Measurements from ENCODE around the gene GALNT4. TPM values are rescaled to one million over a fixed set of nuclear protein-coding genes. Genes with fewer than 3 reads are reported as not detected.

Gene GALNT4
- total and polyA plus RNA-seq, 2 of the 13 experiments (the other 11 are each of a cell fraction or from before 2014, with no cell fraction given) = 4.9 to 6.8 TPM

GRCh38 chr12:89544022-89544421 lies 19.4 kb upstream of the GALNT4 start:
- in situ Hi-C loops (cut with HindIII; ENCODE audit: extremely low pct_ligation_motif_present, low pct_unique_long_range_greater_than_20kb) (loop anchor here (5.0 to 25.0 kb wide), 3 partner anchors 161 to 558 kb away; partner anchors contain the start of gene ATP2B1), intact Hi-C loops (cut with micrococcal nuclease; ENCODE audit: unreplicated experiment) (loop anchor here (5.0 kb wide), 4 partner anchors 88 to 1398 kb away; partner anchors contain the start of gene ATP2B1)
- Histone ChIP-seq H3K9me3 (ENCODE audit: low read length) (no peaks in the 10 kb centered on the region), H3K4me3 (replicated peaks in 1 of 3; ENCODE audit: insufficient read depth in 1 of 3, low read depth in 2 of 3, low read length in 3 of 3) (no peak overlapping the region), H2AFZ (ENCODE audit: low read length) (no peak overlapping the region), H4K20me1 (ENCODE audit: insufficient read depth, low read length) (no peaks in the 10 kb centered on the region; the same call in 1 of the 2 replicates), H3K79me2 (ENCODE audit: insufficient read depth, low read length) (no peaks in the 10 kb centered on the region), H3K4me2 (ENCODE audit: low read depth, low read length) (no peak overlapping the region), H3K9ac (ENCODE audit: insufficient read depth, low read depth, low read length) (no peak overlapping the region), H3K27ac (ENCODE audit: extremely low read length, insufficient read depth, low read length) (no peak overlapping the region), H3K4me1 (ENCODE audit: insufficient read depth, low read length) (peaks cover 14% of the 10 kb centered on the region), H3K36me3 (replicated peaks in 1 of 2; ENCODE audit: control insufficient read depth in 1 of 2, insufficient read depth in 2 of 2, low read length in 2 of 2) (no peaks in the 10 kb centered on the region), H3K27me3 (ENCODE audit: control insufficient read depth in 1 of 2, insufficient read depth in 2 of 2, low read length in 2 of 2) (no peaks in the 10 kb centered on the region)
- POLR2A ChIA-PET = interaction anchor here (1.8 kb wide), 1 partner anchor 165 kb away, joined by 7 read pairs; the partner anchor contains the start of gene ATP2B1
- BruUV-seq (replicated peaks) = no TSS peak
- WGBS (ENCODE audit: low lambda C conversion rate) = 88% methylated on average over 1 of the region's 1 CpG
- no peak for TF ChIP-seq ATAD3A (CRISPR knock-in tag; IDR thresholded peaks at IDR 0.05)
- no peak for TF ChIP-seq ASH2L (IDR thresholded peaks at IDR 0.05; ENCODE audit: insufficient read length, low read depth, low read length)
- TF ChIP-seq ZNF160 (CRISPR knock-in tag; IDR thresholded peaks at IDR 0.05) = no peak
- TF ChIP-seq RARA (CRISPR knock-in tag; IDR thresholded peaks at IDR 0.05) = no peak
- no peak for TF ChIP-seq PRMT3 (CRISPR knock-in tag; IDR thresholded peaks at IDR 0.05; ENCODE audit: borderline replicate concordance, low read depth)
- TF ChIP-seq PTBP1 (IDR thresholded peaks at IDR 0.05; ENCODE audit: low read depth, low read length, poor library complexity, severe bottlenecking) = no peak
- no peak for TF ChIP-seq U2AF2 (IDR thresholded peaks at IDR 0.05; ENCODE audit: low read depth, low read length)
- TF ChIP-seq, protein P1, sequence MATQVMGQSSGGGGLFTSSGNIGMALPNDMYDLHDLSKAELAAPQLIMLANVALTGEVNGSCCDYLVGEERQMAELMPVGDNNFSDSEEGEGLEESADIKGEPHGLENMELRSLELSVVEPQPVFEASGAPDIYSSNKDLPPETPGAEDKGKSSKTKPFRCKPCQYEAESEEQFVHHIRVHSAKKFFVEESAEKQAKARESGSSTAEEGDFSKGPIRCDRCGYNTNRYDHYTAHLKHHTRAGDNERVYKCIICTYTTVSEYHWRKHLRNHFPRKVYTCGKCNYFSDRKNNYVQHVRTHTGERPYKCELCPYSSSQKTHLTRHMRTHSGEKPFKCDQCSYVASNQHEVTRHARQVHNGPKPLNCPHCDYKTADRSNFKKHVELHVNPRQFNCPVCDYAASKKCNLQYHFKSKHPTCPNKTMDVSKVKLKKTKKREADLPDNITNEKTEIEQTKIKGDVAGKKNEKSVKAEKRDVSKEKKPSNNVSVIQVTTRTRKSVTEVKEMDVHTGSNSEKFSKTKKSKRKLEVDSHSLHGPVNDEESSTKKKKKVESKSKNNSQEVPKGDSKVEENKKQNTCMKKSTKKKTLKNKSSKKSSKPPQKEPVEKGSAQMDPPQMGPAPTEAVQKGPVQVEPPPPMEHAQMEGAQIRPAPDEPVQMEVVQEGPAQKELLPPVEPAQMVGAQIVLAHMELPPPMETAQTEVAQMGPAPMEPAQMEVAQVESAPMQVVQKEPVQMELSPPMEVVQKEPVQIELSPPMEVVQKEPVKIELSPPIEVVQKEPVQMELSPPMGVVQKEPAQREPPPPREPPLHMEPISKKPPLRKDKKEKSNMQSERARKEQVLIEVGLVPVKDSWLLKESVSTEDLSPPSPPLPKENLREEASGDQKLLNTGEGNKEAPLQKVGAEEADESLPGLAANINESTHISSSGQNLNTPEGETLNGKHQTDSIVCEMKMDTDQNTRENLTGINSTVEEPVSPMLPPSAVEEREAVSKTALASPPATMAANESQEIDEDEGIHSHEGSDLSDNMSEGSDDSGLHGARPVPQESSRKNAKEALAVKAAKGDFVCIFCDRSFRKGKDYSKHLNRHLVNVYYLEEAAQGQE (IDR thresholded peaks at IDR 0.05; ENCODE audit: borderline replicate concordance in 1 of 2, low read depth in 1 of 2, low read length in 2 of 2) = no peak
- no peak for TF ChIP-seq NRL (CRISPR knock-in tag; IDR thresholded peaks at IDR 0.05; ENCODE audit: borderline replicate concordance)
- TF ChIP-seq, protein P2, sequence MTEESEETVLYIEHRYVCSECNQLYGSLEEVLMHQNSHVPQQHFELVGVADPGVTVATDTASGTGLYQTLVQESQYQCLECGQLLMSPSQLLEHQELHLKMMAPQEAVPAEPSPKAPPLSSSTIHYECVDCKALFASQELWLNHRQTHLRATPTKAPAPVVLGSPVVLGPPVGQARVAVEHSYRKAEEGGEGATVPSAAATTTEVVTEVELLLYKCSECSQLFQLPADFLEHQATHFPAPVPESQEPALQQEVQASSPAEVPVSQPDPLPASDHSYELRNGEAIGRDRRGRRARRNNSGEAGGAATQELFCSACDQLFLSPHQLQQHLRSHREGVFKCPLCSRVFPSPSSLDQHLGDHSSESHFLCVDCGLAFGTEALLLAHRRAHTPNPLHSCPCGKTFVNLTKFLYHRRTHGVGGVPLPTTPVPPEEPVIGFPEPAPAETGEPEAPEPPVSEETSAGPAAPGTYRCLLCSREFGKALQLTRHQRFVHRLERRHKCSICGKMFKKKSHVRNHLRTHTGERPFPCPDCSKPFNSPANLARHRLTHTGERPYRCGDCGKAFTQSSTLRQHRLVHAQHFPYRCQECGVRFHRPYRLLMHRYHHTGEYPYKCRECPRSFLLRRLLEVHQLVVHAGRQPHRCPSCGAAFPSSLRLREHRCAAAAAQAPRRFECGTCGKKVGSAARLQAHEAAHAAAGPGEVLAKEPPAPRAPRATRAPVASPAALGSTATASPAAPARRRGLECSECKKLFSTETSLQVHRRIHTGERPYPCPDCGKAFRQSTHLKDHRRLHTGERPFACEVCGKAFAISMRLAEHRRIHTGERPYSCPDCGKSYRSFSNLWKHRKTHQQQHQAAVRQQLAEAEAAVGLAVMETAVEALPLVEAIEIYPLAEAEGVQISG (CRISPR knock-in tag; IDR thresholded peaks at IDR 0.05) = no peak
- no peak for TF ChIP-seq SKI (IDR thresholded peaks at IDR 0.05; ENCODE audit: partially characterized antibody)
- CTCF ChIA-PET (ENCODE audit: low intra/inter-chr PET ratio, low total read pairs) = no interaction called here
- no peak for DNase-seq (ENCODE audit: low spot score)
- no peak for ATAC-seq
- no peak for FAIRE-seq
